Smooth muscle cell (in vitro differentiated cells): ENCODE data around the gene TBX18. TPM values are rescaled to one million over a fixed set of nuclear protein-coding genes. Genes with fewer than 3 reads are reported as not detected.

Experiments used
- DNase-seq: peaks from one replicate; lab custom pipeline; 2025; ENCODE audit not compliant: unreplicated experiment; lab: John Stamatoyannopoulos, UW
- H2AFZ ChIP-seq: fragments of 200-600 bp; sonication (generic); 2 replicates; pipeline ENCODE4 v1.6.0; 2016; ENCODE audit warnings: antibody characterized with exemption, low read depth, mild to moderate bottlenecking
- H3F3A ChIP-seq: fragments of 200-600 bp; sonication (generic); 2 replicates; pipeline ENCODE4 v1.6.0; 2017; ENCODE audit warnings: antibody characterized with exemption, low read depth
- H3K27ac ChIP-seq: fragments of 200-600 bp; sonication (generic); 2 replicates; pipeline ENCODE4 v1.5.1; 2016; ENCODE audit warnings: low read depth, mild to moderate bottlenecking
- H3K27me3 ChIP-seq: fragments of 200-600 bp; sonication (generic); 2 replicates; pipeline ENCODE4 v1.6.1; 2016; ENCODE audit warnings: low read depth, mild to moderate bottlenecking
- H3K36me3 ChIP-seq: fragments of 200-600 bp; sonication (generic); 2 replicates; pipeline ENCODE4 v1.5.1; 2016; ENCODE audit warnings: low read depth
- H3K4me1 ChIP-seq: fragments of 200-600 bp; sonication (generic); 2 replicates; pipeline ENCODE4 v1.5.1; 2016; ENCODE audit warnings: low read depth
- H3K4me2 ChIP-seq: fragments of 200-600 bp; sonication (generic); 2 replicates; pipeline ENCODE4 v1.6.0; 2016; ENCODE audit warnings: mild to moderate bottlenecking
- H3K4me3 ChIP-seq: fragments of 200-600 bp; sonication (generic); 2 replicates; pipeline ENCODE4 v1.5.1; 2016; ENCODE audit warnings: mild to moderate bottlenecking
- H3K79me2 ChIP-seq: fragments of 200-600 bp; sonication (generic); 2 replicates; pipeline ENCODE4 v1.6.0; 2016; ENCODE audit warnings: low read depth, mild to moderate bottlenecking
- H3K9ac ChIP-seq: fragments of 200-600 bp; sonication (generic); 2 replicates; pipeline ENCODE4 v1.6.0; 2016; ENCODE audit warnings: low read depth
- H3K9me3 ChIP-seq: fragments of 200-600 bp; sonication (generic); replicated peaks from 2 replicates; pipeline ENCODE4 v1.5.1; 2016; ENCODE audit warnings: low read depth
- H4K20me1 ChIP-seq: fragments of 200-600 bp; sonication (generic); 2 replicates; pipeline ENCODE4 v1.6.0; 2016; ENCODE audit warnings: low read depth
- WGBS: methylation state at CpG from one replicate; pipeline ENCODE4 v1.1.7; 2016; ENCODE audit warnings: low lambda C conversion rate; 5-methylcytosine and 5-hydroxymethylcytosine counted together
- polyA plus RNA-seq: library from polyadenylated mRNA; unstranded; fragments of >200 nt; fragmentation: Nextera tagmentation; extraction: Ambion mirVana; gene quantifications from 2 replicates; pipeline ENCODE4 v1.2.1, GENCODE V29; 2016
- total RNA-seq: library from RNA; depleted of rRNA; stranded (reverse); fragments of >200 nt; gene quantifications from 2 replicates; pipeline ENCODE4 v1.2.3, GENCODE V29; 2014
- TF ChIP-seq, protein P1 (sequence below): fragments of 200-600 bp; sonication (generic); IDR thresholded peaks from 2 replicates; pipeline ENCODE4 v1.5.1; 2017; ENCODE audit warnings: borderline replicate concordance, mild to moderate bottlenecking, antibody characterized with exemption; ENCODE audit not compliant: insufficient read depth, poor library complexity, severe bottlenecking

TBX18 gene
- total and polyA plus RNA-seq, 2 experiments from 2014 or later: 0.59 to 2.3 TPM

DNA sequence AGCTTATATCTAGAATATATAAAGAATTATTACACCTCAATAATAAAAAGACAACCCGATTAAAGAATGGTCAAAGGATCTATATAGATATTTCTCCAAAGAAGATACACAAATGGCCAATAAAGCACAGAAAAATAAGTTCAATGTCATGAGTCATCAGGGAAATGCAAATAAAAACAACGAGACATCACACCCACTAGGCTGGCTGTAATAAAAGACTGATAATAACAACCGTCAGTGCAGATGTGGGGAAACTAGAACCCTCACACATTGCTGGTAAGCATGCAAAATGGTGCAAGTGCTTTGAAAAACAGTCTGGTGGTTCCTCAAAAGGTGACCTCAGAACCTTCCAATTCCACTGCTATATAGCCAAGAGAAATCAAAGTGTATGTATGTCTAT is 33.0 kb downstream of the TBX18 start:
- Histone ChIP-seq H3F3A (no peaks in the 10 kb centered on the region), H3K27ac (no peak overlapping the region), H2AFZ (no peak overlapping the region), H3K36me3 (no peaks in the 10 kb centered on the region), H3K27me3 (no peaks in the 10 kb centered on the region), H3K9me3 (no peaks in the 10 kb centered on the region), H3K4me2 (peak overlapping the region; percentile 51), H3K9ac (no peak overlapping the region), H3K4me1 (no peaks in the 10 kb centered on the region), H4K20me1 (no peaks in the 10 kb centered on the region), H3K79me2 (no peaks in the 10 kb centered on the region), H3K4me3 (no peak overlapping the region)
- DNase-seq: no peak
- WGBS: 32% methylated on average over 3 of the region's 3 CpGs
- TF ChIP-seq, protein P1, sequence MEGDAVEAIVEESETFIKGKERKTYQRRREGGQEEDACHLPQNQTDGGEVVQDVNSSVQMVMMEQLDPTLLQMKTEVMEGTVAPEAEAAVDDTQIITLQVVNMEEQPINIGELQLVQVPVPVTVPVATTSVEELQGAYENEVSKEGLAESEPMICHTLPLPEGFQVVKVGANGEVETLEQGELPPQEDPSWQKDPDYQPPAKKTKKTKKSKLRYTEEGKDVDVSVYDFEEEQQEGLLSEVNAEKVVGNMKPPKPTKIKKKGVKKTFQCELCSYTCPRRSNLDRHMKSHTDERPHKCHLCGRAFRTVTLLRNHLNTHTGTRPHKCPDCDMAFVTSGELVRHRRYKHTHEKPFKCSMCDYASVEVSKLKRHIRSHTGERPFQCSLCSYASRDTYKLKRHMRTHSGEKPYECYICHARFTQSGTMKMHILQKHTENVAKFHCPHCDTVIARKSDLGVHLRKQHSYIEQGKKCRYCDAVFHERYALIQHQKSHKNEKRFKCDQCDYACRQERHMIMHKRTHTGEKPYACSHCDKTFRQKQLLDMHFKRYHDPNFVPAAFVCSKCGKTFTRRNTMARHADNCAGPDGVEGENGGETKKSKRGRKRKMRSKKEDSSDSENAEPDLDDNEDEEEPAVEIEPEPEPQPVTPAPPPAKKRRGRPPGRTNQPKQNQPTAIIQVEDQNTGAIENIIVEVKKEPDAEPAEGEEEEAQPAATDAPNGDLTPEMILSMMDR: no peak

DNA sequence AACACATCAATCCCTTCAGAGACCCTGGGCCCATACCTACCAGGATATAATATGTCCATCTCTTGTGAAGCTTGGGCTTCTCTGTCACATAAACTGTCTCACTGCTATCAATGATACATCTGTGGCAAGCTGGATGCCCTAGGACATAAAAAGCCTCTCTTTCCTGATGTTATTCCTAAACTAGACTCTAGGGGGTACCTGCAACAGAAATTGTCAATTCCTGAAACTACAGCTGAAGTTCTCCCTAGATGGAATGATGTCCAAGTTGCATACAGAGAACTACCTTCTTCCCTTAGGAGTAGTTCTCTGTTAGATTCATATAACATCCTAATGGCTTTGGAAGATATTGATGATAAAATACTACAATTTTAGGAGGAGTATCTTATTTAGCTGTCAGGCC is 35.8 kb downstream of the TBX18 start:
- Histone ChIP-seq H3K27ac (no peak overlapping the region), H3K4me3 (no peak overlapping the region), H3K27me3 (peaks cover 15% of the 10 kb centered on the region), H3K36me3 (no peaks in the 10 kb centered on the region), H3K4me2 (no peak overlapping the region), H3K9me3 (no peaks in the 10 kb centered on the region), H3F3A (no peaks in the 10 kb centered on the region), H2AFZ (no peak overlapping the region), H3K79me2 (no peaks in the 10 kb centered on the region), H3K4me1 (no peaks in the 10 kb centered on the region), H3K9ac (no peak overlapping the region), H4K20me1 (no peaks in the 10 kb centered on the region)
- TF ChIP-seq, protein P1: peak; percentile 28
- no peak for DNase-seq

GRCh38 chr6:84719152-84719551 is 45.2 kb downstream of the TBX18 start:
- Histone ChIP-seq H3K36me3 (no peaks in the 10 kb centered on the region), H3K4me3 (no peak overlapping the region), H4K20me1 (no peaks in the 10 kb centered on the region), H3K27ac (no peak overlapping the region), H3K79me2 (no peaks in the 10 kb centered on the region), H3K4me2 (no peak overlapping the region), H3K9ac (no peak overlapping the region), H3K27me3 (peaks cover 20% of the 10 kb centered on the region), H3K9me3 (no peaks in the 10 kb centered on the region), H2AFZ (no peak overlapping the region), H3F3A (no peaks in the 10 kb centered on the region), H3K4me1 (no peaks in the 10 kb centered on the region)
- TF ChIP-seq, protein P1: no peak
- 100% methylated on average over 2 of the region's 2 CpGs for WGBS
- no peak for DNase-seq
